SK-N-SH (cell line): ENCODE results near the gene ZCCHC3. TPM values are rescaled to one million over a fixed set of nuclear protein-coding genes. Genes with fewer than 3 reads are reported as not detected.

Experiments
- CTCF ChIA-PET: fragments of 300-600, 350-600 bp; formaldehyde crosslinking; extraction: SDS; loops from one replicate; lab custom pipeline; 2021; lab: Yijun Ruan, JAX
- POLR2A ChIA-PET: fragments of 350-600 bp; sonication (Branson Sonifier 250); formaldehyde crosslinking; extraction: SDS; loops from one replicate; lab custom pipeline; 2020; ENCODE audit warnings: antibody characterized with exemption, inconsistent platforms; lab: Yijun Ruan, JAX
- DNase-seq: peaks from one replicate; pipeline ENCODE4 v3.0.0; 2012
- H2AFZ ChIP-seq: fragments of 200-600 bp; sonication (generic); 2 replicates; pipeline ENCODE4 v1.8.1; 2016; ENCODE audit warnings: antibody characterized with exemption, mild to moderate bottlenecking, low read depth
- H3F3A ChIP-seq: fragments of 200-600 bp; sonication (generic); replicated peaks from 2 replicates; pipeline ENCODE3; 2016; ENCODE audit warnings: antibody characterized with exemption, mild to moderate bottlenecking; ENCODE audit not compliant: insufficient read depth
- H3K27ac ChIP-seq, 2 experiments: fragments of 200-500 bp in 1 of 2; fragments of 200-600 bp in 1 of 2; sonication (Bioruptor generic) in 1 of 2; sonication (generic), shearing (Covaris generic) in 1 of 2; 2 replicates each; pipeline versions ENCODE4 v1.5.1 to v1.6.1; 2014 to 2016; ENCODE audit warnings: low read depth in 2 of 2, inconsistent platforms in 1 of 2, low read length in 1 of 2, mild to moderate bottlenecking in 1 of 2, mixed read lengths in 1 of 2
- H3K27me3 ChIP-seq: fragments of 200-600 bp; sonication (generic), shearing (Covaris generic); 2 replicates; pipeline ENCODE4 v1.6.1; 2016; ENCODE audit warnings: mixed run types; ENCODE audit not compliant: insufficient read depth
- H3K36me3 ChIP-seq, 2 experiments: fragments of 200-500 bp in 1 of 2; fragments of 200-600 bp in 1 of 2; sonication (Bioruptor generic) in 1 of 2; sonication (generic) in 1 of 2; replicated peaks in 1 of 2; 2 replicates each; pipeline versions ENCODE3 to v1.5.1; 2014 to 2016; ENCODE audit warnings: low read length in 1 of 2, mild to moderate bottlenecking in 1 of 2; ENCODE audit not compliant: insufficient read depth in 2 of 2, control insufficient read depth in 1 of 2
- H3K4me1 ChIP-seq, 2 experiments: fragments of 200-500 bp in 1 of 2; fragments of 200-600 bp in 1 of 2; sonication (Bioruptor generic) in 1 of 2; sonication (generic), shearing (Covaris generic) in 1 of 2; 2 replicates each; pipeline versions ENCODE4 v1.5.1 to v1.6.1; 2014 to 2016; ENCODE audit warnings: low read depth in 1 of 2, low read length in 1 of 2, mixed run types in 1 of 2; ENCODE audit not compliant: insufficient read depth in 2 of 2, control insufficient read depth in 1 of 2
- H3K4me2 ChIP-seq: fragments of 200-600 bp; sonication (generic), shearing (Covaris generic); 2 replicates; pipeline ENCODE4 v1.6.1; 2017; ENCODE audit warnings: mixed run types
- H3K4me3 ChIP-seq, 2 experiments: fragments of 200-500 bp in 1 of 2; fragments of 200-600 bp in 1 of 2; sonication (Bioruptor generic) in 1 of 2; sonication (generic), shearing (Covaris generic) in 1 of 2; 2 replicates each; pipeline versions ENCODE4 v1.5.1 to v1.8.1; 2014 to 2016; ENCODE audit warnings: low read depth in 2 of 2, inconsistent platforms in 1 of 2, low read length in 1 of 2, mild to moderate bottlenecking in 1 of 2, mixed read lengths in 1 of 2, moderate library complexity in 1 of 2
- H3K79me2 ChIP-seq: fragments of 200-600 bp; sonication (generic); 2 replicates; pipeline ENCODE4 v1.8.1; 2017; ENCODE audit warnings: mild to moderate bottlenecking; ENCODE audit not compliant: insufficient read depth
- H3K9ac ChIP-seq: fragments of 200-600 bp; sonication (generic); 2 replicates; pipeline ENCODE4 v1.6.1; 2017; ENCODE audit warnings: mixed run types
- H3K9me2 ChIP-seq: fragments of 200-600 bp; sonication (generic); 2 replicates; pipeline ENCODE4 v1.6.1; 2017; ENCODE audit warnings: mixed run types
- H3K9me3 ChIP-seq: fragments of 200-600 bp; sonication (generic); 2 replicates; pipeline ENCODE4 v1.6.1; 2017; ENCODE audit warnings: mixed run types, mild to moderate bottlenecking, moderate library complexity
- H4K20me1 ChIP-seq: fragments of 200-600 bp; sonication (generic); 2 replicates; pipeline ENCODE4 v1.6.1; 2017; ENCODE audit warnings: mild to moderate bottlenecking, mixed run types; ENCODE audit not compliant: insufficient read depth
- EP300 ChIP-seq, 2 experiments: IDR thresholded peaks; 2 replicates each; pipeline versions ENCODE4 v1.4.0 to v1.6.1; 2012; ENCODE audit warnings: borderline replicate concordance in 1 of 2, low read depth in 1 of 2, low read length in 1 of 2
- FOSL2 ChIP-seq: IDR thresholded peaks from 2 replicates; pipeline ENCODE4 v1.4.0; 2012; ENCODE audit warnings: low read depth, mild to moderate bottlenecking, moderate library complexity, borderline replicate concordance
- FOXM1 ChIP-seq: IDR thresholded peaks from 2 replicates; pipeline ENCODE4 v1.4.0; 2012; ENCODE audit warnings: low read depth, mild to moderate bottlenecking
- IRF3 ChIP-seq: fragments of 150-350 bp; IDR thresholded peaks from 2 replicates; pipeline ENCODE4 v1.6.1; 2016; ENCODE audit warnings: mild to moderate bottlenecking, low read depth, low read length
- MEF2A ChIP-seq: IDR thresholded peaks from 2 replicates; pipeline ENCODE4 v1.4.0; 2012; ENCODE audit warnings: low read depth, borderline replicate concordance
- MXI1 ChIP-seq: IDR thresholded peaks from 2 replicates; pipeline ENCODE4 v1.6.1; 2012; ENCODE audit warnings: mild to moderate bottlenecking, low read depth, low read length, improper control_type of control experiment
- RCOR1 ChIP-seq: fragments of 150-350 bp; IDR thresholded peaks from 2 replicates; pipeline ENCODE4 v1.6.1; 2017; ENCODE audit warnings: antibody characterized with exemption, low read length
- RXRA ChIP-seq: IDR thresholded peaks from 2 replicates; pipeline ENCODE4 v1.4.0; 2012; ENCODE audit warnings: low read depth, mild to moderate bottlenecking, borderline replicate concordance
- SIN3A ChIP-seq: IDR thresholded peaks from 2 replicates; pipeline ENCODE4 v1.6.1; 2012; ENCODE audit warnings: low read depth, mild to moderate bottlenecking, low read length, moderate library complexity, borderline replicate concordance
- TEAD4 ChIP-seq: IDR thresholded peaks from 2 replicates; pipeline ENCODE4 v1.4.0; 2012; ENCODE audit warnings: mild to moderate bottlenecking, borderline replicate concordance; ENCODE audit not compliant: insufficient read depth
- USF2 ChIP-seq: fragments of 150-350 bp; IDR thresholded peaks from 2 replicates; pipeline ENCODE4 v1.6.1; 2017; ENCODE audit warnings: antibody characterized with exemption, low read length, low read depth, borderline replicate concordance
- ZBTB33 ChIP-seq: IDR thresholded peaks from 2 replicates; pipeline ENCODE4 v1.4.0; 2012; ENCODE audit warnings: low read depth, borderline replicate concordance
- WGBS: methylation state at CpG from one replicate; pipeline ENCODE4 v1.1.6; 2017; ENCODE audit warnings: low lambda C conversion rate; 5-methylcytosine and 5-hydroxymethylcytosine counted together
- polyA plus RNA-seq, 3 experiments: library from polyadenylated mRNA; depleted of rRNA; stranded (reverse); fragments of >200 nt; gene quantifications; 2 replicates each; pipeline ENCODE4 v1.2.3, GENCODE V29; 2012
- TF ChIP-seq, protein P1 (sequence below): IDR thresholded peaks from 2 replicates; pipeline ENCODE4 v1.4.0; 2012; ENCODE audit warnings: low read depth, borderline replicate concordance
- TF ChIP-seq, protein P2 (sequence below): IDR thresholded peaks from 2 replicates; pipeline ENCODE4; 2012

ZCCHC3 gene
- polyA plus RNA-seq, 1 of the 3 experiments (the other 2 are of a cell fraction) = 9.5 TPM

- Histone ChIP-seq H3K27ac (peak overlapping the region in 1 of 2 experiments; percentile 16; a peak in 1 of 4 replicates), H3K36me3 (no peaks in the 10 kb centered on the region), H4K20me1 (no peaks in the 10 kb centered on the region), H3K9ac (no peak overlapping the region), H3K4me2 (no peak overlapping the region), H3F3A (peaks cover 3% of the 10 kb centered on the region), H3K9me2 (no peaks in the 10 kb centered on the region), H3K27me3 (no peaks in the 10 kb centered on the region), H3K4me1 (peaks cover 6 to 16% of the 10 kb centered on the region in 2 experiments; a peak in 2 of 4 replicates), H3K4me3 (no peak overlapping the region), H3K79me2 (no peaks in the 10 kb centered on the region), H2AFZ (no peak overlapping the region), H3K9me3 (no peaks in the 10 kb centered on the region)
- TF ChIP-seq EP300 (IDR thresholded peaks at IDR 0.05; ENCODE audit: borderline replicate concordance in 1 of 2, low read depth in 1 of 2, low read length in 1 of 2) (no peak), FOSL2 (peak; percentile 27; the same call in 1 of the 2 replicates), MEF2A (no peak)
- ChIA-PET POLR2A (interaction anchor here (1.2 kb wide), 1 partner anchor 33 kb away, joined by 4 read pairs; the partner anchor contains the start of gene NRSN2), CTCF (interaction anchor here (0.8 kb wide), 1 partner anchor 118 kb away, joined by 3 read pairs; no protein-coding TSS in a partner anchor)
- DNase-seq = no peak
These were observed 16.6 kb downstream of the ZCCHC3 start for GRCh38 chr20:313948-314347.

DNA sequence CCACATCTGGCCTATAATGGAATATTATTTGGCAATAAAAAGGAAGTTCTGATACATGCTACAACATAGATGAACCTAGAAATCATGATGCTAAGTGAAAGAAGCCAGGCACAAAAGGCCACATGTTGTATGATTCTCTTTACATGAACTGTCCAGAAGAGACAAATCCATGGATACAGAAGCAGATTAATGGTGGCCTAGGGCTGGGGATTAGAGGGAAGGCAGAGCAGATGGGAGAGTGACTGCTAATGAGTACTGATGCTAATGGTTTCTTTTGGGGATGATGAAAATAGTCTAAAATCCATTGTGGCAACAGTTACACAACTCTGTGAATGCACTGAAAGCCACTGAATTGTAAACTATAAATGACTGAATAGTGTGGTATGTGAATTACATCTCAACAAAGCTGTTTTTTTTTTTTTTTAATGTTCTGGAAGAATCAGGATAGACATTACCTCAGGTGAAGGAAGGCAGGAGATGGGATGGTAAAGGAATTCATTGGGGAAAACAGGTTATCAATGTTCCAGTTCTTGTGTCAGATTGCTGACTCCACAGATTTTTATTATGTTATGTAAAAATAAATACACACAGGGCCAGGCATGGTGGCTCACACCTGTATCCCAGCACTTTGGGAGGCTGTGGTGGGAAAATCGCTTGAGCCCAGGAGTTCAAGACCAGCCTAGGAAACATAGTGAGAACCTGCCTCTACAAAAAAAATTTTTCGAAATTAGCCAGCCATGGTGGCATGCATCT, 19.1 kb downstream of the ZCCHC3 start:
- Histone ChIP-seq H3K27ac (no peak overlapping the region), H3K27me3 (no peaks in the 10 kb centered on the region), H3K4me3 (no peak overlapping the region), H3K4me1 (peaks cover 0 to 8% of the 10 kb centered on the region in 2 experiments; a peak in 1 of 4 replicates), H3K9me3 (no peaks in the 10 kb centered on the region), H4K20me1 (no peaks in the 10 kb centered on the region), H3K79me2 (no peaks in the 10 kb centered on the region), H2AFZ (no peak overlapping the region), H3K9ac (no peak overlapping the region), H3K4me2 (no peak overlapping the region), H3F3A (no peaks in the 10 kb centered on the region), H3K9me2 (no peaks in the 10 kb centered on the region), H3K36me3 (peaks cover 0 to 11% of the 10 kb centered on the region in 2 experiments)
- TF ChIP-seq RXRA = no peak
- TF ChIP-seq USF2 = no peak
- no peak for TF ChIP-seq IRF3
- TF ChIP-seq EP300 (IDR thresholded peaks at IDR 0.05; ENCODE audit: borderline replicate concordance in 1 of 2, low read depth in 1 of 2, low read length in 1 of 2) = no peak
- TF ChIP-seq FOXM1 = no peak
- TF ChIP-seq, protein P1, sequence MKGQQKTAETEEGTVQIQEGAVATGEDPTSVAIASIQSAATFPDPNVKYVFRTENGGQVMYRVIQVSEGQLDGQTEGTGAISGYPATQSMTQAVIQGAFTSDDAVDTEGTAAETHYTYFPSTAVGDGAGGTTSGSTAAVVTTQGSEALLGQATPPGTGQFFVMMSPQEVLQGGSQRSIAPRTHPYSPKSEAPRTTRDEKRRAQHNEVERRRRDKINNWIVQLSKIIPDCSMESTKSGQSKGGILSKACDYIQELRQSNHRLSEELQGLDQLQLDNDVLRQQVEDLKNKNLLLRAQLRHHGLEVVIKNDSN = no peak
- TF ChIP-seq TEAD4 = no peak
- no peak for TF ChIP-seq MXI1
- TF ChIP-seq MEF2A = no peak
- no peak for TF ChIP-seq ZBTB33
- TF ChIP-seq SIN3A = no peak
- no peak for TF ChIP-seq RCOR1
- TF ChIP-seq, protein P2, sequence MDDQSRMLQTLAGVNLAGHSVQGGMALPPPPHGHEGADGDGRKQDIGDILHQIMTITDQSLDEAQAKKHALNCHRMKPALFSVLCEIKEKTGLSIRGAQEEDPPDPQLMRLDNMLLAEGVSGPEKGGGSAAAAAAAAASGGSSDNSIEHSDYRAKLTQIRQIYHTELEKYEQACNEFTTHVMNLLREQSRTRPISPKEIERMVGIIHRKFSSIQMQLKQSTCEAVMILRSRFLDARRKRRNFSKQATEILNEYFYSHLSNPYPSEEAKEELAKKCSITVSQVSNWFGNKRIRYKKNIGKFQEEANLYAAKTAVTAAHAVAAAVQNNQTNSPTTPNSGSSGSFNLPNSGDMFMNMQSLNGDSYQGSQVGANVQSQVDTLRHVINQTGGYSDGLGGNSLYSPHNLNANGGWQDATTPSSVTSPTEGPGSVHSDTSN = no peak
- WGBS = 74% methylated on average over 2 of the region's 2 CpGs
- ChIA-PET CTCF (no interaction called here), POLR2A (no interaction called here)
- DNase-seq = no peak
